GM23338 (cell line): ENCODE measurements around the gene SRGAP1. TPM values are rescaled to one million over a fixed set of nuclear protein-coding genes. Genes with fewer than 3 reads are reported as not detected.

Experiments
- ATAC-seq: fragments of 200-7000 bp; cut with Tn5 transposase; 3 replicates; pipeline ENCODE4 v1.9.1; 2020
- DNase-seq: peaks from one replicate; pipeline ENCODE4 v3.0.0-alpha.2; 2015; ENCODE audit warnings: low spot score
- H2AFZ ChIP-seq: fragments of 200-600 bp; sonication (generic); 2 replicates; pipeline ENCODE4 v1.8.0; 2016; ENCODE audit warnings: antibody characterized with exemption, mild to moderate bottlenecking, moderate library complexity
- H3F3A ChIP-seq: fragments of 200-600 bp; sonication (generic); replicated peaks from 2 replicates; pipeline ENCODE4 v1.8.0; 2017; ENCODE audit warnings: antibody characterized with exemption, mixed run types, low read depth
- H3K27ac ChIP-seq: fragments of 200-600 bp; sonication (generic); 2 replicates; pipeline ENCODE4 v1.6.1; 2016; ENCODE audit warnings: low read depth
- H3K27me3 ChIP-seq: fragments of 200-600 bp; sonication (generic); 2 replicates; pipeline ENCODE4 v1.8.0; 2016; ENCODE audit warnings: mild to moderate bottlenecking, mixed run types, moderate library complexity; ENCODE audit not compliant: insufficient read depth
- H3K36me3 ChIP-seq: fragments of 200-600 bp; sonication (generic); 2 replicates; pipeline ENCODE4 v1.8.0; 2016; ENCODE audit warnings: mild to moderate bottlenecking; ENCODE audit not compliant: insufficient read depth
- H3K4me1 ChIP-seq: fragments of 200-600 bp; sonication (generic); 2 replicates; pipeline ENCODE4 v1.8.0; 2016; ENCODE audit warnings: mild to moderate bottlenecking, moderate library complexity; ENCODE audit not compliant: insufficient read depth
- H3K4me2 ChIP-seq: fragments of 200-600 bp; sonication (generic); 2 replicates; pipeline ENCODE4 v1.7.1; 2017; ENCODE audit warnings: mixed run types
- H3K4me3 ChIP-seq: fragments of 200-600 bp; sonication (generic); 2 replicates; pipeline ENCODE4 v1.6.1; 2016; ENCODE audit warnings: mixed run types
- H3K79me2 ChIP-seq: fragments of 200-600 bp; sonication (generic); replicated peaks from 2 replicates; pipeline ENCODE4 v1.8.0; 2017; ENCODE audit warnings: mild to moderate bottlenecking; ENCODE audit not compliant: insufficient read depth
- H3K9me2 ChIP-seq: fragments of 200-600 bp; sonication (generic); 2 replicates; pipeline ENCODE4 v1.8.0; 2017; ENCODE audit not compliant: insufficient read depth
- H4K20me1 ChIP-seq: fragments of 200-600 bp; sonication (generic); replicated peaks from 2 replicates; pipeline ENCODE4 v1.8.0; 2017; ENCODE audit warnings: mild to moderate bottlenecking; ENCODE audit not compliant: insufficient read depth
- H3K27ac Mint-ChIP-seq: 2 replicates; pipeline ENCODE4 v1.8.0; 2020; ENCODE audit warnings: inconsistent platforms, mild to moderate bottlenecking, moderate library complexity, mixed read lengths
- H3K27me3 Mint-ChIP-seq: 3 replicates; pipeline ENCODE4 v1.8.0; 2022; ENCODE audit warnings: low read depth, mild to moderate bottlenecking, moderate library complexity, mixed read lengths, inconsistent platforms; ENCODE audit not compliant: insufficient read depth, poor library complexity
- H3K36me3 Mint-ChIP-seq: 3 replicates; pipeline ENCODE4 v1.8.0; 2021; ENCODE audit warnings: low read depth, mild to moderate bottlenecking, inconsistent platforms, moderate library complexity, mixed read lengths
- H3K4me1 Mint-ChIP-seq: 3 replicates; pipeline ENCODE4 v1.8.0; 2020; ENCODE audit warnings: mild to moderate bottlenecking, inconsistent platforms, mixed read lengths
- H3K4me3 Mint-ChIP-seq: 3 replicates; pipeline ENCODE4 v1.8.0; 2021; ENCODE audit warnings: moderate library complexity, mild to moderate bottlenecking, inconsistent platforms, mixed read lengths
- H3K9me3 Mint-ChIP-seq: 3 replicates; pipeline ENCODE4 v1.8.0; 2020; ENCODE audit warnings: moderate library complexity, mild to moderate bottlenecking, inconsistent platforms, mixed read lengths
- ETS1 ChIP-seq: IDR thresholded peaks from 2 replicates; pipeline ENCODE4 v1.6.1; 2016; ENCODE audit warnings: antibody characterized with exemption
- JUNB ChIP-seq: IDR thresholded peaks from one replicate; pipeline ENCODE4 v1.6.1; 2016; ENCODE audit warnings: antibody characterized with exemption; ENCODE audit not compliant: unreplicated experiment
- ZNF462 ChIP-seq: fragments of 250-450 bp; sonication (Bioruptor Pico); IDR thresholded peaks from 2 replicates; pipeline ENCODE4 v1.5.0; 2020; ENCODE audit warnings: mild to moderate bottlenecking, moderate library complexity
- polyA plus RNA-seq: library from polyadenylated mRNA; unstranded; fragments of >200 nt; fragmentation: Nextera tagmentation; extraction: Ambion mirVana; gene quantifications from 2 replicates; pipeline ENCODE4 v1.2.1, GENCODE V29; 2016
- total RNA-seq: library from RNA; depleted of rRNA; stranded (reverse); fragments of >200 nt; shearing (Covaris generic); gene quantifications from 2 replicates; pipeline ENCODE4 v1.2.3, GENCODE V29; 2014

SRGAP1 gene
- total and polyA plus RNA-seq, 2 experiments from 2014 or later = 6.1 to 8.1 TPM

GRCh38 chr12:63937378-63938316 lies 93.1 kb downstream of the SRGAP1 start (continued):
- TF ChIP-seq ZNF462 (no peak), ETS1 (no peak)

GRCh38 chr12:63940310-63941005 lies 96.0 kb downstream of the SRGAP1 start:
- H3K27me3 Mint-ChIP-seq = peaks cover 2% of the 10 kb centered on the region
- H3K36me3 Mint-ChIP-seq = no peaks in the 10 kb centered on the region
- Histone ChIP-seq H3K27ac (peak overlapping the region; percentile 52; the same call in 1 of the 2 replicates), H4K20me1 (no peaks in the 10 kb centered on the region), H2AFZ (no peak overlapping the region), H3K79me2 (no peaks in the 10 kb centered on the region), H3K4me3 (no peak overlapping the region), H3F3A (no peaks in the 10 kb centered on the region), H3K4me1 (peaks cover 22% of the 10 kb centered on the region), H3K27me3 (no peaks in the 10 kb centered on the region), H3K9me2 (0 out of 2 replicates have a peak, but pooled peaks cover 4% of the 10 kb centered on the region), H3K4me2 (0 out of 2 replicates have a peak overlapping the region, but pooled peaks have one; percentile 12), H3K36me3 (no peaks in the 10 kb centered on the region)
- peak; percentile 33; the same call in 1 of the 3 replicates for ATAC-seq
- no peaks in the 10 kb centered on the region for H3K9me3 Mint-ChIP-seq
- peaks cover 34% of the 10 kb centered on the region for H3K4me1 Mint-ChIP-seq
- no peak for DNase-seq
- no peak overlapping the region for H3K4me3 Mint-ChIP-seq
- peak overlapping the region; percentile 12; the same call in 1 of the 2 replicates for H3K27ac Mint-ChIP-seq
- TF ChIP-seq JUNB (no peak), ZNF462 (no peak)
